ENCODE measurements around the gene PIH1D1.

GRCh38 chr19:49468199-49468598, 16.6 kb upstream of the PIH1D1 start:
- TF ChIP-seq POLR2A (IDR thresholded peaks at IDR 0.05) = no peak
- TF ChIP-seq, protein P1, sequence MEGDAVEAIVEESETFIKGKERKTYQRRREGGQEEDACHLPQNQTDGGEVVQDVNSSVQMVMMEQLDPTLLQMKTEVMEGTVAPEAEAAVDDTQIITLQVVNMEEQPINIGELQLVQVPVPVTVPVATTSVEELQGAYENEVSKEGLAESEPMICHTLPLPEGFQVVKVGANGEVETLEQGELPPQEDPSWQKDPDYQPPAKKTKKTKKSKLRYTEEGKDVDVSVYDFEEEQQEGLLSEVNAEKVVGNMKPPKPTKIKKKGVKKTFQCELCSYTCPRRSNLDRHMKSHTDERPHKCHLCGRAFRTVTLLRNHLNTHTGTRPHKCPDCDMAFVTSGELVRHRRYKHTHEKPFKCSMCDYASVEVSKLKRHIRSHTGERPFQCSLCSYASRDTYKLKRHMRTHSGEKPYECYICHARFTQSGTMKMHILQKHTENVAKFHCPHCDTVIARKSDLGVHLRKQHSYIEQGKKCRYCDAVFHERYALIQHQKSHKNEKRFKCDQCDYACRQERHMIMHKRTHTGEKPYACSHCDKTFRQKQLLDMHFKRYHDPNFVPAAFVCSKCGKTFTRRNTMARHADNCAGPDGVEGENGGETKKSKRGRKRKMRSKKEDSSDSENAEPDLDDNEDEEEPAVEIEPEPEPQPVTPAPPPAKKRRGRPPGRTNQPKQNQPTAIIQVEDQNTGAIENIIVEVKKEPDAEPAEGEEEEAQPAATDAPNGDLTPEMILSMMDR (IDR thresholded peaks at IDR 0.05) = no peak

Measured in right lobe of liver (tissue), 4 donors.